ENCODE measurements around the gene DRGX. TPM values are rescaled to one million over a fixed set of nuclear protein-coding genes. Genes with fewer than 3 reads are reported as not detected.

Gene DRGX
- total RNA-seq, 2 experiments from 2014 or later = not detected

DNA sequence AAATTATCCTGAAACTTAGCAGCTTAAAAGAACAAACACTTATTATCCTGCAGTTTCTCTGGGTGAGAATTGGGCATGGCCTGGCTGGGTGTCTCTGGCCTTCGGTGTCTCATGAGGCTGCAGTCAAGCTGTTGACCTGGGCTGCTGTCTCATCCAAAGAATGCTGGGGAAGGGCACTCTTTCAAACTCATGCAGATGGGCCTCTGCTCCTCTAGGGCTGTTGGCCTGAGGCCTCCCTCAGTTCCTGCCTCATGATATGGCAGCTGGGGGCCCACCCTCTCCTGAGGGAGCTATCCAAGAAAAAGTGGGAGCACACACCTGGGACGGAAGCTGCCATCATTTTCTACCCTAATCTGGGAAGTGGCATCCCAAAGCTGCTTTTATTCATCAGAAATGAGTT is 43.6 kb downstream of the DRGX start:
- ChIA-PET POLR2A (no interaction called here), CTCF (no interaction called here)

DNA sequence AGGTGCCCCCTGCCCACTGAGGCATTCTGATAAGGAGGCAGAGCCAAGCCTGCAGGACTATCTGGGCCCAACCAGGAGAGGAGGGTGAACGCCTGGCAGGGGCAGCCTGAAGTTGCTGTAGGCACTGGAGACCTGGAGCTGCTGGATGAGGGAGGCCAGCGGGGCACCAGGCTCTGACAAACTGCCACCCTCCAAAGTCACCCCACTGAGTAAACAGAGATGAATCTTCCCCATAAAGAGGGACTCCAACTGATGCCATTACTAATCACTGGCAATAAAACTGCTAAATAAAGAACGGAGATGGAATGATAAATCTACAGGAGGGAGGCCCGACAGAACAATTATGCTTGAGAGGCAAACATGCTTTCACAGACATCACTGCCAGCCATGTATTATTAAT is 44.2 kb downstream of the DRGX start:
- POLR2A ChIA-PET = no interaction called here
- CTCF ChIA-PET = no interaction called here

DNA sequence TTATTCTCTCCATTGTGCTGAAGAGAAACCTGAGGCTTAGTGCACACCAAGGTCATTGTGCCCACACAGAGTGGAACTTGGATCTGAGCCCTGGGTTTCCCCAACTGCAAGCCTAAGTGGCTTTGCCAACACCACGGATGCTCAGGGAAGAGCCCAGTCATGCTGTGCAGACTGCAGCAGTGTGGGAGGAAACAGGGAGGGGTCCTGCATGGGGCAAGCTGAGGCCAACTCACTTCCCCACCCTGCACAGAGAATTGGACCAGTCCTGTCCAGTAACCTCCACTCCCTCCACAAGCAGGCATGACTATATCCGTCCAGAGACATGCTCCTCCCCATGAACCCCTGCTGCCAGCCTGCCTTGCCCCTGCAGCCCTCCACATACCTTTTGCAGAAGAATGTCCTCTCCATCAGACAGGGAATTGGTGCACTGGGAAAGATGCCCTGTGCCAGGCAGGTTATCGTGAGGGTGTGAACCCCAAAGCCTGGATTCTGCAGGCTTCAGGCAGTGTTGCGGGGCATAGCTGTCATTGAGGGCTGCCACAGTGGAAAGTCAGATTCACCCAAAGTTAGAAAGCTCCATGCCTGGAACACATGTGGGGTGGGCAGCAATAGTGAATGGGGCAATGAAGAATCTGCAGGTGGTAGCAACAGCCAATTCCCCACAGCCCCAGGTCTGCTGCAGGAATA is 44.9 kb downstream of the DRGX start:
- POLR2A ChIA-PET = no interaction called here
- CTCF ChIA-PET = no interaction called here

DNA sequence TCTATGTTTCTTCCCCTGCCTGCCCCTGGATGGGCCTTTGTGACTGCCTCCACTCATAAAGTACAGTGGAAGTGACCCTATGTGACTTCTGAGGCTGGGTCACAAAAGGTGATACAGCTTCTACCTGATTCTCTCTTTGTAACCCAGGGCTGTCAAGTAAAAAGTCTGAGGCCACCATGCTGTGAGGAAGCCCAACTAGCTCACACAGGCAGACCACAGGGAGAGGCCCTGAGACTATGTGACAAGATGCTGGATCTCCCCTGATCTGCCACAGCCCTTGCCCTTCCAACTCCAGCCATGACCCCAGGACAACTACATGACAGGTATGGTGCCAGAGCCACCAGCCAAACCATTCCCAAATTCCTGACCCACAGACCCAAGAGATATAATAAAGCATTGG is 45.8 kb downstream of the DRGX start:
- CTCF ChIA-PET = no interaction called here

DNA sequence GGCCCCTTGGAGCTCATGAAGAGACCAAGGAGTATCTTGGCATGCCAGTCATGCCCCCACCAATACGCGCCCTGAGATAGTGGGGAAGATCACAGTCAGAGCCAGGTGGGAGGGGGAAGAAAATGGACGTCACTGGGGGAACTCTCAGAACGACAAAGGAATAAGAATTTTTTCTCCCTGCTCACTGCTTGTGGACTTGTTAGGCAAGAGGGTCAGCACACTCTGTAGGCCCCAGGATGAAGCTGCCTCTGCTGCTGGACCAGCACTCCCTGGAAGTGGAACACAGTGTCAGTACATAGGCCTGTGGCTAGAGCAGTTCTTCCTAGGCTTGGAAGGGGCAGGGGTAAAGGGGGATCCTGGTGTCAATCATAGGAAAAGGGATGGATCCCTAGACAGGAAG is 46.5 kb downstream of the DRGX start:
- ChIA-PET POLR2A (no interaction called here), CTCF (no interaction called here)

More for the DNA sequence above, 45.8 kb downstream of the DRGX start:
- POLR2A ChIA-PET = no interaction called here

DNA sequence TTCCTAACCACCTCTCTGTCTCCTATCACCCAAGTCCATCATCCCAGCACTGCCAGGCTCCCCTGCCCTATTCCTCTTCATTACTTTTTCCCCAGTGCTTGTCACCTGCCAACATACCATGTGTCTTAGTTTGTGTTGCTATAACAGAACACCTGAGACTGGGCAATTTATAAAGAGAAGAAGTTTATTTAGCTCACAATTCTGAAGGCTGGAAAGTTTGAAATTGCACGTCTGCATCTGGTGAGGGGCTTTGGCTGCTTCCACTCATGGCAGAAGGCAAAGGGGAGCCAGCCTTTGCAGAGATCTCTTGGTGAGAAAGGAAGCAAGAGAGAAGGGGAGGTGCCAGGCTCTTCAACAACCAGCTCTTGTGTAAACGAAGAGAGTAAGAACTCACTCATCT is 47.3 kb downstream of the DRGX start:
- POLR2A ChIA-PET = no interaction called here
- CTCF ChIA-PET = no interaction called here

DNA sequence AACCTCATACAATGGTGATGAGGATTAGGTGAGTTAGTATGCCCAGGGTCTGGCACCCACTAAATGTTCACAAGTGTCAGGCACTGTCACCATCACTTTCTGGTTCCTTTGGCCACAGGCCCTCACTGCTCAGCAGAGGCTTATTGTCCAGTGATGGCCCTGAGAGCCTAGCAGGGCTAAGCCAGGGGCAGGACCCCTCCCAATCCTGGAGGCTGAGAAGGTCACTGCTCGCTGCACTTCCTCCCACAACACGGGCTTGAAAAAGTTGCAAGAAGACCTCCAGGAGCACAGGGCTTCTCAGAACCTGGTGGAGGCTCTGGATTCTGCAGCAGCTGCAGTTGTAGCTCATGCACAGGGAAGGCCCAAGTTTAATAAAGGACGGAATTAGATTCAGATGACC is 48.1 kb downstream of the DRGX start:
- ChIA-PET POLR2A (no interaction called here), CTCF (no interaction called here)

DNA sequence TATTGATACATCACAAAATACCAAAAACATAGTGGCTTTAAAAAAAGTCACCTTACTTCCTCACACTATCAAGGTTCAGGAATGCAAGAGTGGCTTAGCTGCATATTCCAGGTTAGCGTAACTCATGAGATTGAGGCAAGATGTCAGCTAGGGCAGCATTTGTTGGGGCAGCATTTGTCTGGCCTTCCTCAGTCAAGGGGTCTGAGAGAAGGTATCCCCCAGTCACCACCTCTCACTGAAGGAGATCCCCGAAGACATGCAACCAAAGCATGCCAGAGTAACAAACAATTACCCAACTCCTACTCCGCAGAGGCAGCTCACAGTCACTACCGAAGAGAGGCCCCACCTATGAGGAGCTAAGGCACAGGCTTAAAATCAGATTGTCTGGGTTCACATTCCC is 48.5 kb downstream of the DRGX start:
- CTCF ChIA-PET = no interaction called here

DNA sequence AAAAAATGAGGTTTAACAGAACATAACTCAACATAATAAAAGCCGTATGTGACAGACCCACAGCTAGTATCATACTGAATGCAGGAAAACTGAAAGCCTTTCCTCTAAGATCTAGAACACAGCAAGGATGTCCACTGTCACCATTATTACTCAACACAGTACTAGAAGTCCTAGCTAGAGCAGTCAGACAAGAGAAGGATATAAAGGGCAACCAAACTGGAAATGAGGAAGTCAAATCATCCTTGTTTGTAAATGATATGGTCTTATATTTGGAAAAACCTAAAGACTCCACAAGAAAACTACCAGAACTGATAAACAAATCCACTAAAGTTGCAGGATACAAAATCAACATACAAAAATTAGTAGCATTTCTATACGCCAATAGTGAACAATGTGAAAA is 51.0 kb downstream of the DRGX start:
- ChIA-PET POLR2A (no interaction called here), CTCF (no interaction called here)

More for the DNA sequence above, 48.5 kb downstream of the DRGX start:
- POLR2A ChIA-PET = no interaction called here

DNA sequence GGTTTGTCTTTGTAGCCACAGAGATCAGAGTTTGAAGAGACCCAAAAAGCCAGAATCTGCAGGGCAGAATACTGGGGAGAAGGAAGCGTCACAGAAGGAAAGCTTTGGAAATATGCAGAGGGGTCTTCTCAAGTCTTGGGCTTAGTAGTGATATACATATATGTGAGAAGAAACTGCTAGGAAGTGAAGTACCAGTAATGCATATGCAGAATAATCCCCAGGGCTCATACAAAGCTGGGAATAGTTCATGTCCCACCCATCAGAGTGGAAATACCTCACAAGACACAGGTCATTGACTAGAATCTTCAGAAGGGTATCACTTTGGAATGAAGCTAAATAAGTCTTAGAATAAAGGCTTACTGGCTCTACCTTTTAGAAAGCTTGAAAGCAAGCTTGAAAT is 57.3 kb downstream of the DRGX start:
- ChIA-PET POLR2A (no interaction called here), CTCF (no interaction called here)

DNA sequence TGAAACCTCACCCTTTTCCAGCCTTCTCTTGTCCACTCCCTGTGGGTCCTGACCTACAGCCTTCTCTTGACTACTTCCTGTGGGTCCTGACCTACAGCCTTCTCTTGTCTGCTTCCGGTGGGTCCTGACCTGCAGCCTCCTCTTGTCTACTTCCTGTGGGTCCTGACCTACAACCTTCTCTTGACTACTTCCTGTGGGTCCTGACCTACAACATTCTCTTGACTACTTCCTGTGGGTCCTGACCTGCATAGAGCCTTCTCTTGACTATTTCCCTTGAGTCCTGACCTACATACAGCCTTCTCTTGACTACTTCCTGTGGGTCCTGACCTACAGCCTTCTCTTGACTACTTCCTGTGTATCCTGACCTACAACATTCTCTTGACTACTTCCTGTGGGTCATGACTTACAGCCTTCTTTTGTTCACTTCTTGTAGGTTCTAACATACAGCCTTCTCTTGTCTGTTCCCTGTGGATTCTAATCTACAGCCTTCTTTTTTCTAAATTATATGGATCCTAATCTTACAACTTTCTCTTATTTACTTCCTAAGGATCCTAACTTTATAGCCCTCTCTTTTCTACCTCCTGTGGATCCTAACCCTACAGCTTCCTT is 60.4 kb downstream of the DRGX start:
- CTCF ChIA-PET = no interaction called here
- POLR2A ChIA-PET = no interaction called here

DNA sequence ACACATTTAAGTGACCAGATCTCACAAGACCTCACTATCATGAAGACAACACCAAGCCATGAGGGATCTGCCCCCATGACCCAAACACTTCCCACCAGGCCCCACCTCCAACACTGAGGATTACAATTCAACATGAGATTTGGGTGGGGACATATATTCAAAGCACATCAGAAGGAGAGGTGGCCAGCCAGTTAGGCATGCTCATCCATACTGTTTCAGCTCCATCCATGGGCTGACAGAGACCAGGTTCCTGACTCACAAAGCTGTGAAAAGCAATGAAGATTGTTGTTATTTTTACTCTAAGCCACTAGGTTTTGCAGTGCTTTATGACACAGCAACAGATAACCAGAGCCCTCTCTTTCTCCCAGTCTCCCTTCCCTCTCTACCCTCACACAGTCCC is 60.9 kb downstream of the DRGX start:
- ChIA-PET POLR2A (no interaction called here), CTCF (no interaction called here)

DNA sequence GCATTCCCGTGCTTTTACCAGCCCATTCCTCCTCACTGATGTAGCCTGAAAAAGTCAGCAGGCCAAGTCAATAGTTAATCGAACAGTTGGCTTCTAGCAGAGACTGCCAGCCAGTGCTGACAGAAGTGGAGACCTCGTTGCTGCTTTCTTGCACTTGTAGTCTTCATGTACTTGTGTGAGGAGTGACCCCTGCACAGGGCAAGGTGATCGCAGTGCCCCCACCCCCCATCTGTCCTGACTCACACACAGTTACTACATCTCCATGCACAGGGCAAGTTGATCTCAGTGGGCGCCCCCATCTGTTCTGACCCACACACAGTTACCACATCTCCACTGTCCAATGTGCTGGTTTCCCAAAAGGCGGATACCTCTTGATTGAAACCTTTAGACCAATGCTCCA is 62.7 kb downstream of the DRGX start:
- CTCF ChIA-PET = no interaction called here
- POLR2A ChIA-PET = no interaction called here

DNA sequence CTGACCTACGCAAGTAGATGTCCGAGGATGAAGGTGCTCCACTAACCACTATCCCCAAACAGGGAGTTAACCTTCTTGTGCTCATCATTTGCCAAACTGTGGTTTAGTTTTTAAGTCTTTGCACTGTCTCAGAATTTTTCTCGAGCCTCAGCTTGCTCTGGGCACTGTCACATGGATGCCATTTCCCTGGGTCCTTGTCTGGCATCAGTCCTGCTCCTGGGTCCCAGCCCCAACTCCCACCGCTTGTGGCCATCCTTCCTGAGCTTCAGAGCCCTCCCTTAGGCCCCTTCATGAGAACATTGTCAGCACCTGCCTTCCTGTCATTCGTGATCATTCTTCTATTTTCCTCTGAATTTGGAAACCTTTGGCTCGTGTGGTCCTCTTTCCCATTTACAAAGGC is 63.1 kb downstream of the DRGX start:
- ChIA-PET CTCF (no interaction called here), POLR2A (no interaction called here)

DNA sequence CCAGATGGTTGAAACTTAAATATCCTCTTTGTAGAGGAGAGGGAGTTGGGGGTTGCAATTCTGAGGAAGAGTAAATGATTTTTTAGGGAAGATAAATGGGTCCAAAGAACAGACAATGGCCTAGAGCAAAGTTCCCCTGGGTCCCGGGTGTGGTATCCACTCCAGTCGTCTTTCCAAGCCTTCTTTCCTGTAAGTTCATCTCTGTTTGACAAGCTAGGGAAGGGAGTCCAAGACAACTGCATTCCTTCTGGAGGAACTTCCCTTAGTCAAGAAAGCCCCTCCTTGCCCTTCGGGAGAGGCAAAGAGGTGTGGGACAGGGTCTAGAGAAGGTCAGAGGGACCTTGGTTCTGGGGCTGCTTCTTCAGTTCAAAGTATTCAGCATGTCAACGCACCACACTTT is 63.6 kb downstream of the DRGX start:
- POLR2A ChIA-PET = no interaction called here
- CTCF ChIA-PET = no interaction called here

DNA sequence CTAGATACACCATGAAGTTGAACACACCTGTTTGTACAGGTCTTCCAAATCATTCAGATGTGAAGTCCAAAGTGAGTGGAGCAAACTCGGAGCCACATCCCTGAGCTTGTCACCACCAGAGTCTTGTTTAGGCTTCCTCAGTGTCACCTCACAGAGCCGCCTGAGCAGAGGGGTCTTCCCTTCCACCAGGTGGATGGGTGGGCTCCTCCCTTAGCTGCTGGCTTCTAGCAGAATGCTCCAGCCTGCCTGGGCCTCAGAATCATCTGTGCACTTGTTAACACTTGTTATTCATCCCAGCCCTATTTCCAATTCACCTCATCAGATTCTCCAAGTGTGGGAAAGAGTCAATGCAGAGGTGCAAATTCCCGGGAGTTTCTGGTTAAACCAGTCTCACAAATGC is 64.5 kb downstream of the DRGX start:
- CTCF ChIA-PET = no interaction called here
- POLR2A ChIA-PET = no interaction called here

DNA sequence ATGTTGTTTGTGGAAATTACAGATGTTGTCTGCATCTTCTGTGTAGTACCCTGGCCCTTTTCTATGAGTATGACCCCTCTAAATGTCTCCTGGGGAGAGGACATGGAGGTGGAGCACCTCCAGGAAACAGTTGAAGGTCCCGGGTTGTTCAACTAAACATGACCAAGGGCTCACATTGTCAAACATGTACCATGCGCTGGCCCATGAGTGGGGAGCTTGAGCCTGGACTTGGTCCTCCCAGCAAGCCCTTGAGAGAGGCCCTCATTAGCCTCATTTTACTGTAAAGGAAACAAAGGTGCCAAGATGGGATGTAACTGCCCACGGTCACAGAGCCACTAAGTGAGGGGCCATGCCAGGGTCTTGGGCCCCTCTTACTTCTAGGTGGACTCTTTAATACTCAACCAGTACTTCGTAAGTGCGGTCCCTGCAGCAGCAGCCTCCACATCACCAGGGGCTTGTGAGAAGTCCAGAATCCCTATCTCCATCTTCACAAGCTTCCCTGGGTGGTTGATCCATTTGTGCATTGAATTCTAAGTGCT is 65.7 kb downstream of the DRGX start:
- ChIA-PET CTCF (no interaction called here), POLR2A (no interaction called here)

DNA sequence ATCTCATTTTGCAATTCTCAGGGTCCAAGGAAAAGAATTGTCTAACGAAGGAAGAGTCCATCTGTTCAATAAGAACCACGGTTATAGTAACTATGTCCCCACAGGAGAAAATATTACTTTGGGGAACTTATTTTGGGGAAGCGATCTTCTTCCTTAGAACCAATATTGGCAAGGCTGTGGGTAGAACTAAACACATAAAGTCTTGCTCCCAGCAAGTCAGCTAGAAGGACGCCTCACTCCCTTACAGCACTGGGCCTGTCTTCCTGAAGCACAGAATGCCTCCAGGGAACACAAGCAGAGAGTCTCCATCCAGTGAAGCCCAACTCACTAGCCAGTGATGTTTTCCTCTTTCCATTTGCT is 66.8 kb downstream of the DRGX start:
- POLR2A ChIA-PET = no interaction called here
- CTCF ChIA-PET = no interaction called here

DNA sequence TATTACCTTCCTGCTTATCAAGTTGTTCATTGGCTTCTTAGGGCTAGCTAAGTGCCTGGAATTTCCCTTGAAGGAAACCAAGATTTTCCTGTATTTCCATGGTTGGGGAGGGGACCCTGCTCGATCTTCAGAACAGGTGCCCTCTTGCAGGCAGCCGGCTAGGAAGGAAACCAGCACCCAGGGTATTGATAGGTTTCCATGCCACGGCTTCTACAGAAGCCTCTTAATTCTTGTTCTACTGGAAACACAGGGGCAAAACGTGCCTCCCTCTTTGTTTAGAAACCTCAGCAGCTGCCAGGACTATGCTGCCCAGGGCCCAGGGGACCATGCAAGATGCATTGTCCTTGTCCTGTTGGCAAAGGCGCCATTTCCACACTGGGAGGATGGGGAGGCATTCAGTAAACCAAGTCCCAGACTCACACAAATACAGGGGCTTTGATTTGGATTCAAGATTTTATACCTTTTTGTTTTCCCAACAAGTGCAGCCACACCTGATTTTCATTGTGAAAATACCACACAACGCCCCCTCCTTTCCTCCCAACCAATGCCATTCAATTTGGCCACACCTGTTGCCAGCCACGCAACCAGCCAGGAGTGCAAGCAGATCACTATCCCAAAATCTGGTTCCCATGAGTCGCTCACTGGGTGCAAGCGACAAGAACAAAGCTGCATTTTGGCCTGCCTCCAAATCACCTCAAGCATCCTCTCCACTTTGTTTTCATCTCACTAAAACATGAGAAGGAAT is 67.3 kb downstream of the DRGX start:
- POLR2A ChIA-PET = no interaction called here
- CTCF ChIA-PET = no interaction called here

DNA sequence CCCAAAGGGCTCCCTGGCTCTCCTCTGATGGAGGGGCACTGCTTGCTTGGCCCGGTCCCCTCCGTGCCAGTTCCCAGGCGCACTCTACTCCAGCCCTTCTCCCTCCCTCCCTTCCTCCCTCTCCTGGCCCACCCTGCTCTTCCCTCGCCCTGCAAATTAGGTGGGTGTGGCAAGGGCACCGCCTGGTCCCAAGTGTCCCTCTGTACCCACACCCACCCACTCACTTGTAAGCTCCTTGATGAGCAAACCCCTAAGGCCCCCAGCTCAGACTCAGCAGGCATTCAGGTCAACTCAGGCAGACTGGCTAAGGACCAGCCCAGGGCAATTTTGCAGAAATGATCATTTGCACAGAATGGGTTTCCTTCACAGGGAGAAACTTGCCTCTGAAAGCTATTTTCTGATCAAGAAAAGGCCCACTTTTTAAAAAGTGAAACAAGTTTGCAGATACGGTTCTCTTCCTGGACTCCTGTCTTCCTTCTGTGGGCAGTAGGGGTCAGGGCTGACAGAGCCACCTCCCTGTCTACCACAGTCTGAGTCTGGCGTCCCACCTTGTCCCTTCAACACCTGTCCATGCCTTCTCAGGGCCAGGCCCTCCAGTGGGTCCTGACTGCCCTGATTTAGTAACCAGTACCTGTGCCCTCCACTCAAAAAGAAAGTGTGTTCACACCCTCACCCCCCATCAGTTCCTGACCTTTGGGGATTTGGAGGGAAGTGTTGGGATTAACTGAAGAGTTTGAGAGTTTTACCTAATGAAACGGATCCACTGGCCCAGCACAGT is 68.7 kb downstream of the DRGX start:
- ChIA-PET POLR2A (no interaction called here), CTCF (no interaction called here)

All from activated CD8-positive, alpha-beta memory T cell treated with anti-CD3 and anti-CD28 coated beads for 36 hours (primary cell).